ENCODE results near the gene CBX1.
"Not testable (repeated sequence)": the region's sequence is repeated elsewhere in the genome, so short reads cannot be mapped to it uniquely, and the experiment has no call there.

The CBX1 gene

GRCh38 chr17:48072811-48073210 lies 28.5 kb downstream of the CBX1 start:
- DNase-seq (ENCODE audit: low read depth): not testable (repeated sequence)

- no peak for DNase-seq (ENCODE audit: low read depth)
These were observed 29.6 kb downstream of the CBX1 start for GRCh38 chr17:48071654-48072053.

- DNase-seq (ENCODE audit: low read depth): no peak
These were observed 31.1 kb downstream of the CBX1 start for GRCh38 chr17:48070195-48070594.

- peak; percentile 65 for DNase-seq (ENCODE audit: low read depth)
These were observed 32.8 kb downstream of the CBX1 start for GRCh38 chr17:48068491-48068961.

GRCh38 chr17:48067808-48068207 lies 33.5 kb downstream of the CBX1 start:
- DNase-seq (ENCODE audit: low read depth): not testable (repeated sequence)

- DNase-seq (ENCODE audit: low read depth): no peak
These were observed 34.0 kb downstream of the CBX1 start for GRCh38 chr17:48067245-48067644.

- no peak for DNase-seq (ENCODE audit: low read depth)
These were observed 34.6 kb downstream of the CBX1 start for GRCh38 chr17:48066656-48067055.

- DNase-seq (ENCODE audit: low read depth): no peak
These were observed 35.1 kb downstream of the CBX1 start for GRCh38 chr17:48066192-48066591.

- DNase-seq (ENCODE audit: low read depth): no peak
These were observed 36.6 kb downstream of the CBX1 start for GRCh38 chr17:48064638-48065037.

- no peak for DNase-seq (ENCODE audit: low read depth)
These were observed 39.0 kb downstream of the CBX1 start for GRCh38 chr17:48062273-48062672.

GRCh38 chr17:48060249-48060648 lies 41.0 kb downstream of the CBX1 start:
- no peak for DNase-seq (ENCODE audit: low read depth)

- DNase-seq (ENCODE audit: low read depth): no peak
These were observed 42.1 kb downstream of the CBX1 start for GRCh38 chr17:48059125-48059668.

- no peak for DNase-seq (ENCODE audit: low read depth)
These were observed 42.7 kb downstream of the CBX1 start for GRCh38 chr17:48058393-48059124.

- DNase-seq (ENCODE audit: low read depth): no peak
These were observed 43.7 kb downstream of the CBX1 start for GRCh38 chr17:48057626-48058025.

- DNase-seq (ENCODE audit: low read depth): no peak
These were observed 44.4 kb downstream of the CBX1 start for GRCh38 chr17:48056879-48057278.

- DNase-seq (ENCODE audit: low read depth): no peak
These were observed 45.0 kb downstream of the CBX1 start for GRCh38 chr17:48056246-48056745.

- DNase-seq (ENCODE audit: low read depth): no peak
These were observed 45.6 kb downstream of the CBX1 start for GRCh38 chr17:48055531-48056245.

GRCh38 chr17:48054238-48055185 lies 46.8 kb downstream of the CBX1 start:
- no peak for DNase-seq (ENCODE audit: low read depth)

- no peak for DNase-seq (ENCODE audit: low read depth)
These were observed 47.5 kb downstream of the CBX1 start for GRCh38 chr17:48053758-48054237.

GRCh38 chr17:48052956-48053757 lies 48.1 kb downstream of the CBX1 start:
- DNase-seq (ENCODE audit: low read depth): no peak

Data from GM04503 (cell line).